HepG2 (cell line): ENCODE results near the gene RPA1. TPM values are rescaled to one million over a fixed set of nuclear protein-coding genes. Genes with fewer than 3 reads are reported as not detected.

Source experiments
- ATAC-seq: fragments of 200-7000 bp; cut with Tn5 transposase; 3 replicates; pipeline ENCODE4 v1.9.1; 2020; ENCODE audit warnings: mild to moderate bottlenecking, moderate library complexity
- BruUV-seq: library from RNA; stranded (reverse); fragments of 400-500 nt; replicated peaks from 2 replicates; lab custom pipeline; 2021; lab: Mats Ljungman, UMichigan
- CTCF ChIA-PET: fragments of 300-600 bp; formaldehyde crosslinking; extraction: SDS; loops from one replicate; lab custom pipeline; 2021; ENCODE audit warnings: low total read pairs, inconsistent platforms, low intra/inter-chr PET ratio; lab: Yijun Ruan, JAX
- POLR2A ChIA-PET: fragments of 350-600 bp; sonication (Branson Sonifier 250); formaldehyde crosslinking; loops from one replicate; lab custom pipeline; 2020; ENCODE audit warnings: antibody characterized with exemption, inconsistent platforms; lab: Yijun Ruan, JAX
- DNase-seq: peaks from one replicate; pipeline ENCODE4 v3.0.0-alpha.2; 2015; ENCODE audit warnings: low spot score
- FAIRE-seq: peaks from 3 replicates; lab custom pipeline; 2011; peaks lifted over from hg19 to GRCh38; lab: Jason Lieb, UNC
- H2AFZ ChIP-seq: one replicate; pipeline ENCODE4 v1.6.1; 2011; ENCODE audit warnings: low read length, inconsistent platforms
- H3K27ac ChIP-seq: fragments of 300-600 bp; 3 replicates; pipeline ENCODE4 v1.8.0; 2011; ENCODE audit warnings: mixed run types, mild to moderate bottlenecking, mixed read lengths, low read length, inconsistent platforms; ENCODE audit not compliant: insufficient read depth; ENCODE audit errors: extremely low read length
- H3K27me3 ChIP-seq, 2 experiments: fragments of 200-600 bp in 1 of 2; 2 replicates in 1 of 2; 3 replicates in 1 of 2; pipeline versions ENCODE4 v1.6.0 to v1.8.0; 2011; ENCODE audit warnings: low read length in 2 of 2, mild to moderate bottlenecking in 2 of 2, moderate library complexity in 2 of 2, inconsistent platforms in 1 of 2; ENCODE audit not compliant: insufficient read depth in 2 of 2, control insufficient read depth in 1 of 2
- H3K36me3 ChIP-seq, 2 experiments: fragments of 200-600 bp in 1 of 2; replicated peaks in 1 of 2; 2 replicates in 1 of 2; 3 replicates in 1 of 2; pipeline versions ENCODE4 v1.5.1 to v1.8.0; 2011; ENCODE audit warnings: low read length in 2 of 2, inconsistent platforms in 1 of 2; ENCODE audit not compliant: insufficient read depth in 2 of 2, control insufficient read depth in 1 of 2
- H3K4me1 ChIP-seq: 2 replicates; pipeline ENCODE4 v1.5.1; 2012; ENCODE audit warnings: low read length, inconsistent platforms; ENCODE audit not compliant: insufficient read depth
- H3K4me2 ChIP-seq: 2 replicates; pipeline ENCODE4 v1.6.0; 2011; ENCODE audit warnings: low read depth, low read length, inconsistent platforms
- H3K4me3 ChIP-seq, 3 experiments: fragments of 200-600 bp in 1 of 3; sonication (generic), shearing (Covaris generic) in 1 of 3; replicated peaks in 1 of 3; 2 replicates each; pipeline ENCODE4 v1.5.1; 2011 to 2016; ENCODE audit warnings: low read length in 3 of 3, inconsistent platforms in 2 of 3, low read depth in 2 of 3, mild to moderate bottlenecking in 2 of 3, control low read depth in 1 of 3, mixed read lengths in 1 of 3; ENCODE audit not compliant: insufficient read depth in 1 of 3
- H3K79me2 ChIP-seq: one replicate; pipeline ENCODE4 v1.6.1; 2011; ENCODE audit warnings: low read length, inconsistent platforms; ENCODE audit not compliant: insufficient read depth
- H3K9ac ChIP-seq: 2 replicates; pipeline ENCODE4 v1.6.0; 2011; ENCODE audit warnings: mild to moderate bottlenecking, low read depth, low read length, inconsistent platforms; ENCODE audit not compliant: insufficient read depth
- H3K9me3 ChIP-seq: 2 replicates; pipeline ENCODE4 v1.5.1; 2012; ENCODE audit warnings: mild to moderate bottlenecking, low read length
- H4K20me1 ChIP-seq: 2 replicates; pipeline ENCODE4 v1.6.0; 2011; ENCODE audit warnings: inconsistent platforms, mild to moderate bottlenecking, low read length, moderate library complexity; ENCODE audit not compliant: insufficient read depth
- CEBPB ChIP-seq: IDR thresholded peaks from 2 replicates; pipeline ENCODE4 v1.6.1; 2011; ENCODE audit warnings: low read depth, low read length, improper control_type of control experiment, borderline replicate concordance
- CHD2 ChIP-seq: IDR thresholded peaks from 2 replicates; pipeline ENCODE4 v1.6.1; 2011; ENCODE audit warnings: low read depth, low read length, improper control_type of control experiment
- EZH2 ChIP-seq: conservative IDR thresholded peaks from 2 replicates; pipeline ENCODE4 v1.6.1; 2012; ENCODE audit warnings: mild to moderate bottlenecking, low read depth, low read length, moderate library complexity
- HOXA5 ChIP-seq: sonication (generic); formaldehyde crosslinking; IDR thresholded peaks from 2 replicates; pipeline ENCODE4 v1.4.0; 2020; ENCODE audit warnings: missing genetic modification reagents
- KDM3A ChIP-seq: IDR thresholded peaks from 2 replicates; pipeline ENCODE4 v1.6.1; 2018; ENCODE audit warnings: low read depth, missing compliant biosample characterization
- MTERF4 ChIP-seq: sonication (generic); formaldehyde crosslinking; IDR thresholded peaks from 2 replicates; pipeline ENCODE4 v1.8.0; 2023; ENCODE audit warnings: mild to moderate bottlenecking, missing genetic modification reagents
- PCBP2 ChIP-seq: fragments of 200-400 bp; formaldehyde crosslinking; optimal IDR thresholded peaks from 2 replicates; pipeline ENCODE3; 2018; ENCODE audit warnings: low read length, low read depth; ENCODE audit not compliant: poor library complexity, severe bottlenecking
- PRPF4 ChIP-seq: fragments of 200-400 bp; formaldehyde crosslinking; IDR thresholded peaks from 2 replicates; pipeline ENCODE4 v1.6.1; 2016; ENCODE audit warnings: low read length, low read depth; ENCODE audit not compliant: poor library complexity, severe bottlenecking
- REL ChIP-seq: sonication (generic); formaldehyde crosslinking; conservative IDR thresholded peaks from 2 replicates; pipeline ENCODE4 v1.8.0; 2022; ENCODE audit warnings: mild to moderate bottlenecking, missing genetic modification reagents, moderate library complexity
- SIX1 ChIP-seq: sonication (generic); formaldehyde crosslinking; IDR thresholded peaks from 2 replicates; pipeline ENCODE4 v1.4.0; 2020; ENCODE audit warnings: missing genetic modification reagents, borderline replicate concordance
- TOPORS ChIP-seq: sonication (generic); formaldehyde crosslinking; IDR thresholded peaks from 2 replicates; pipeline ENCODE4 v1.8.0; 2023; ENCODE audit warnings: mild to moderate bottlenecking, missing genetic modification reagents
- ZBTB10 ChIP-seq: sonication (generic); formaldehyde crosslinking; IDR thresholded peaks from 2 replicates; pipeline ENCODE4 v1.4.0; 2020; ENCODE audit warnings: missing genetic modification reagents, borderline replicate concordance
- ZNF138 ChIP-seq: sonication (generic); formaldehyde crosslinking; IDR thresholded peaks from 2 replicates; pipeline ENCODE4 v1.5.0; 2020; ENCODE audit warnings: mild to moderate bottlenecking, low read depth, missing genetic modification reagents
- WGBS: methylation state at CpG from one replicate; pipeline ENCODE4 v1.1.6; 2017; ENCODE audit warnings: low lambda C conversion rate; 5-methylcytosine and 5-hydroxymethylcytosine counted together
- in situ Hi-C: cut with HindIII; loops from 2 replicates; pipeline ENCODE4 v1.10.0; 2017; ENCODE audit warnings: low pct_unique_long_range_greater_than_20kb; ENCODE audit not compliant: extremely low pct_ligation_motif_present
- intact Hi-C: fragments of 100-400 bp; cut with micrococcal nuclease; formaldehyde crosslinking; loops from one replicate; pipeline ENCODE4 v1.10.0; 2022; ENCODE audit not compliant: unreplicated experiment
- polyA plus RNA-seq, 8 experiments: library from polyadenylated mRNA; depleted of rRNA in 3 of 8; stranded (reverse) in 7 of 8; unstranded in 1 of 8; fragments of >200 nt; fragmentation: Illumina TruSeq in 4 of 8; extraction: Trizol in 4 of 8; gene quantifications; 2 replicates each; pipeline versions ENCODE4 v1.2.1 to v1.2.3, GENCODE V29; 2011 to 2016; ENCODE audit warnings: low read depth in 4 of 8, missing spikeins in 1 of 8, mixed read lengths in 1 of 8; ENCODE audit not compliant: insufficient read depth in 1 of 8
- total RNA-seq, 5 experiments: library from RNA; depleted of rRNA; stranded (reverse); fragments of >200 nt; fragmentation: Illumina TruSeq; extraction: Trizol; gene quantifications; 2 replicates each; pipeline ENCODE4 v1.2.3, GENCODE V29; 2016; ENCODE audit warnings: low read depth in 1 of 5
- TF ChIP-seq, protein P1 (sequence below): IDR thresholded peaks from 2 replicates; pipeline ENCODE4 v1.6.1; 2016

The RPA1 gene
- total and polyA plus RNA-seq, 2 of the 13 experiments (the other 11 are each of a cell fraction or from before 2014, with no cell fraction given) = 13.9 to 37.6 TPM

- POLR2A ChIA-PET = interaction anchor here (0.9 kb wide), 1 partner anchor 123 kb away, joined by 4 read pairs; no protein-coding TSS in a partner anchor
- ATAC-seq = no peak
- Histone ChIP-seq H2AFZ (no peak overlapping the region), H3K27me3 (no peaks in the 10 kb centered on the region), H3K79me2 (peaks cover 13% of the 10 kb centered on the region), H3K4me2 (no peak overlapping the region), H3K4me1 (no peaks in the 10 kb centered on the region)
- in situ Hi-C loops (no loop called here), intact Hi-C loops (no loop called here)
- no peak for TF ChIP-seq MTERF4 (CRISPR knock-in tag)
- TF ChIP-seq SIX1 (CRISPR knock-in tag) = no peak
- no peak for TF ChIP-seq PRPF4
- TF ChIP-seq PCBP2 = no peak
- TF ChIP-seq ZBTB10 (CRISPR knock-in tag) = no peak
- TF ChIP-seq ZNF138 (CRISPR knock-in tag) = no peak
- TF ChIP-seq EZH2 = no peak
- no peak for TF ChIP-seq CEBPB
- TF ChIP-seq HOXA5 (CRISPR knock-in tag) = no peak
- TF ChIP-seq, protein P1, sequence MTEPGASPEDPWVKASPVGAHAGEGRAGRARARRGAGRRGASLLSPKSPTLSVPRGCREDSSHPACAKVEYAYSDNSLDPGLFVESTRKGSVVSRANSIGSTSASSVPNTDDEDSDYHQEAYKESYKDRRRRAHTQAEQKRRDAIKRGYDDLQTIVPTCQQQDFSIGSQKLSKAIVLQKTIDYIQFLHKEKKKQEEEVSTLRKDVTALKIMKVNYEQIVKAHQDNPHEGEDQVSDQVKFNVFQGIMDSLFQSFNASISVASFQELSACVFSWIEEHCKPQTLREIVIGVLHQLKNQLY = no peak
- TF ChIP-seq KDM3A (CRISPR knock-in tag) = no peak
- TF ChIP-seq CHD2 = no peak
- no peak for TF ChIP-seq TOPORS (CRISPR knock-in tag)
- no peak for TF ChIP-seq REL (CRISPR knock-in tag)
- TF ChIP-seq, all 625 proteins: peak for 0
- Histone ChIP-seq H3K27ac (no peak overlapping the region), H3K9ac (no peak overlapping the region), H3K9me3 (no peaks in the 10 kb centered on the region), H4K20me1 (no peaks in the 10 kb centered on the region), H3K36me3 (peaks cover 8 to 23% of the 10 kb centered on the region in 2 experiments; a peak in 4 of 5 replicates), H3K4me3 (no peak overlapping the region)
- no peak for FAIRE-seq
- 99% methylated on average over 4 of the region's 4 CpGs for WGBS
- BruUV-seq = no TSS peak
- DNase-seq = no peak
- CTCF ChIA-PET = no interaction called here
Observed at GRCh38 chr17:1839516-1839915, 9.7 kb downstream of the RPA1 start.
